Lower leg skin (tissue), 4 donors: Measurements from ENCODE around the gene CLEC16A. TPM values are rescaled to one million over a fixed set of nuclear protein-coding genes. Genes with fewer than 3 reads are reported as not detected.

ENCODE experiments used
- DNase-seq, 2 donors: peaks; one replicate each; pipeline ENCODE4 v3.0.0-alpha.2; 2019; ENCODE audit warnings: low spot score in 2 of 2
- H3K4me3 ChIP-seq: fragments of 200-600 bp; sonication (generic); 2 replicates; pipeline ENCODE4 v1.5.1; 2017; ENCODE audit warnings: mild to moderate bottlenecking, low read depth; ENCODE audit not compliant: poor library complexity, severe bottlenecking
- POLR2A ChIP-seq, 2 donors: fragments of 450-650 bp; IDR thresholded peaks; one replicate each; pipeline ENCODE4 v1.6.1; 2016 to 2017; ENCODE audit warnings: antibody characterized with exemption in 2 of 2, mild to moderate bottlenecking in 1 of 2, moderate library complexity in 1 of 2
- WGBS, 2 donors: methylation state at CpG; one replicate each; pipeline ENCODE4 v1.1.5; 2018; 5-methylcytosine and 5-hydroxymethylcytosine counted together
- intact Hi-C: fragments of 100-400 bp; cut with DNase I; formaldehyde crosslinking; loops from one replicate; pipeline ENCODE4 v1.15.0; 2023; ENCODE audit warnings: low total_unique reads
- total RNA-seq, 4 donors: library from RNA; depleted of rRNA; stranded (reverse); fragments of >200 nt; gene quantifications; one replicate each; pipeline ENCODE4 v1.1.0, GENCODE V29; 2016
- TF ChIP-seq, protein P1 (sequence below), 3 donors: fragments of 450-650 bp; IDR thresholded peaks; one replicate each; pipeline ENCODE4 v1.5.1; 2016; ENCODE audit warnings: antibody characterized with exemption in 3 of 3, mild to moderate bottlenecking in 3 of 3, moderate library complexity in 2 of 3

The CLEC16A gene
- total RNA-seq, 4 donors from 2014 or later: 26.8 to 30.0 (median 29.5) TPM

DNA sequence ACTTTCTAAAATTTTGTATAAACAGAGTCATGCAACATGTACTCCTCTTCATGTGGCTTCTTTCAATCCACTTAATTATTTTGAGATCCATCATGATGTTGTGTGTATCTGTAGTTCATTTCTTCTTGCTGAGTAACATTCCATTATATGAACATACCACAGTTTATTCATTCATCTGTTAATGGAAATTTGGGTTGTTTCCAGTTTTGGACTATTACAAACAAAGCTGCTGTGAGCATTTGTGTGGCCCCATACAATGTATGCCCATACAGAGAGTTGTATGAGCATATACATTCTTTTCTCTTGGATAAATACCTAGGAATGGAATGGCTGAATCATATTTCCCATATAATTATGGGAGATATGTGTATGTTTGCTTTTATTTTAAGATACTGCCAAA lies 85.6 kb downstream of the CLEC16A start:
- no peak for TF ChIP-seq POLR2A (IDR thresholded peaks at IDR 0.05)
- TF ChIP-seq, protein P1, sequence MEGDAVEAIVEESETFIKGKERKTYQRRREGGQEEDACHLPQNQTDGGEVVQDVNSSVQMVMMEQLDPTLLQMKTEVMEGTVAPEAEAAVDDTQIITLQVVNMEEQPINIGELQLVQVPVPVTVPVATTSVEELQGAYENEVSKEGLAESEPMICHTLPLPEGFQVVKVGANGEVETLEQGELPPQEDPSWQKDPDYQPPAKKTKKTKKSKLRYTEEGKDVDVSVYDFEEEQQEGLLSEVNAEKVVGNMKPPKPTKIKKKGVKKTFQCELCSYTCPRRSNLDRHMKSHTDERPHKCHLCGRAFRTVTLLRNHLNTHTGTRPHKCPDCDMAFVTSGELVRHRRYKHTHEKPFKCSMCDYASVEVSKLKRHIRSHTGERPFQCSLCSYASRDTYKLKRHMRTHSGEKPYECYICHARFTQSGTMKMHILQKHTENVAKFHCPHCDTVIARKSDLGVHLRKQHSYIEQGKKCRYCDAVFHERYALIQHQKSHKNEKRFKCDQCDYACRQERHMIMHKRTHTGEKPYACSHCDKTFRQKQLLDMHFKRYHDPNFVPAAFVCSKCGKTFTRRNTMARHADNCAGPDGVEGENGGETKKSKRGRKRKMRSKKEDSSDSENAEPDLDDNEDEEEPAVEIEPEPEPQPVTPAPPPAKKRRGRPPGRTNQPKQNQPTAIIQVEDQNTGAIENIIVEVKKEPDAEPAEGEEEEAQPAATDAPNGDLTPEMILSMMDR (IDR thresholded peaks at IDR 0.05): no peak
- H3K4me3 ChIP-seq: no peak overlapping the region
- intact Hi-C loops: no loop called here
- DNase-seq: no peak

DNA sequence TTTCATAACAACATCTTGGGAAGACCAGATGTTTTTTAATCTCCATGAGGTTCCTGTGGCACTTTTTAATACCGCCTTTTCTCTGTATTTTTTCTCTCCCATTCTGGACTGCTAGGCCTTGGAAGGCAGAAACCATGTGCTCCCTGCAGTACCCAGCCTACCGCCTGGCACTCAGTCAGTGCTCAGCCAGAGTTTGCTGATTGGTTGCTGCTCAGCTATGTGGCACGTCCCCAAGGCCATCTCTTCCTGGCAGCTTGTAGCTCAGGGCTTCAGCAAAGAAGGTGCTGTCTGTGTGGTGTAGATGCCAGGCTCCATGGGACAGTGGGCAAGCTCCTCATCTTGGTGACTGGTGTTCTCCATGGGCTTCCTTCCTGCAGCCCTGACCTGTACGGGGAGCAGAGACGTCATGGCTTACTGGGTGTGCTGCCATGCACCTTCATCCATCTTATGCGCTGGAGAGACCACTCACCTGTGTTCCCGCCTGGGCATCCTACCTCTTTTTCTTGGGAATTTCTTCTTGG lies 86.7 kb downstream of the CLEC16A start:
- DNase-seq: peak in 1 of 2 donors; percentile 79
- TF ChIP-seq, protein P1 (IDR thresholded peaks at IDR 0.05): no peak
- TF ChIP-seq POLR2A (IDR thresholded peaks at IDR 0.05): no peak

DNA sequence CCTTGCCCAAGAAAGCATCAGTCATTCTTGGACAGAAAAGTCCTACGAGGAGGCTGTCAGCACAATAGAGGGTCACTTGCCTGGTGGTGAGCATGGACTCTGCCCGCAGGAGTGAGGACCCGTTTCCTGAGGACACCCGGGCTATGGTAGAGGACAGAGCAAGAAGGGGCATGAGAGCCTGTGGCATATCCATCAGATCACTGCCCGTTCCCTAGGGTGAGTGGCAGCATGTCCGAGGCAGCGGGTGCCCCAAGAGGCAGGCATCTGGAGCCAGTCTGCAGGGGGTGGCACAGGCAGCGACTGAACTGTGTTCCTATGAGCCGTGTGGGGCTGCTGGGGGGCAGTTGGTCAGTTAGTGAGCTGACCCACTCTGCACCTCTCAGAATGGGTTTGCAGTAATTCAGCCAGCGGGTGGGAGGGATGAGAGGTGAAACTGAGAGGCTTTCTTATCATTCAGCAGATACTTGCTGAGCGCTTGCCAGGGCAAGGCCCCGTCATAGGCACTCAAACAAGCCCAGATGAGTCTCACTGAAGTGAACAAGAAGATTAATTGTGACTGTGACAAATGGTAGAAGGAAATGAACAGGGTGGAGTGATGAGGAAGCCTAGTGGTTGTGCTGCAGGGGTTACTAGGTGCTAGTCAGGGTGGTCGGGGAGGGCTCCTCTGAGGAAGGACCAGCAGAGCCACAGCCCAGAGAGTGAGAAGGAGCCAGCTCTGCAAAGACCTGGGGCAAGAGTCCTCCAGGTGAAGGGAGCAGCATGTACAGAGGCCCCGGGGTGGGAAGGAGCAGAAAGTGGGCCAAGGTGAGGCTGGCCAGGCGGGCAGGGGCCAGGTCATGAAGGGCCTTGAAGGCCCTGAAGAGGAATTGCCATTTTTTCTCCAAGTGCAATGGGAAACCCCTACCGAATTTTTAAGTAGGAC lies 87.9 kb downstream of the CLEC16A start:
- peak in 1 of 2 donors; percentile 82 for DNase-seq
- WGBS, 2 donors: 60 to 71% methylated on average over 15 to 16 of the region's 16 CpGs
- TF ChIP-seq POLR2A (IDR thresholded peaks at IDR 0.05): no peak
- no peak overlapping the region for H3K4me3 ChIP-seq
- intact Hi-C loops: no loop called here

More for the DNA sequence above, 86.7 kb downstream of the CLEC16A start:
- intact Hi-C loops: no loop called here
- WGBS, 2 donors: 89 to 93% methylated on average over 7 of the region's 7 CpGs
- H3K4me3 ChIP-seq: no peak overlapping the region

DNA sequence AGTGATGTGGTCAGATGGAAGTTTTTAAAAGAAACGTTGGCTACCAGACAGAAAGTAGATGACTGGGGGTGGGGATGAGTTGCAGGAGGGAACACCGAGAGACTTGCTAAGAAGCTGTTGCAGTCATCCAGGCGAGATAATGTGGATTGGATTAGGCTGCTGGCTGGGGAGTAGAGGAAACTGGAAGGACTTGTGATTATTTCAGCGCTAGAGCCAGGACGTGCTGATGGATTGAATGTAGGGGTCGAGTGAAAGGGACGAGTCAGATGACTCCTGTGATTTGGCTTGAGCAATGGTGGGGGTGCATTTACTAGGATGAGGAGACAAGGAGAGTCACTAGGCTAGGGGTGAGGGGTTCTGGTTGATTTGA lies 88.5 kb downstream of the CLEC16A start:
- peak; percentile 86 to 92 for DNase-seq
- 38 to 55% methylated on average over 7 of the region's 7 CpGs for WGBS, 2 donors
- no peak overlapping the region for H3K4me3 ChIP-seq
- intact Hi-C loops: no loop called here
- no peak for TF ChIP-seq POLR2A (IDR thresholded peaks at IDR 0.05)
- TF ChIP-seq, protein P1 (IDR thresholded peaks at IDR 0.05): no peak

DNA sequence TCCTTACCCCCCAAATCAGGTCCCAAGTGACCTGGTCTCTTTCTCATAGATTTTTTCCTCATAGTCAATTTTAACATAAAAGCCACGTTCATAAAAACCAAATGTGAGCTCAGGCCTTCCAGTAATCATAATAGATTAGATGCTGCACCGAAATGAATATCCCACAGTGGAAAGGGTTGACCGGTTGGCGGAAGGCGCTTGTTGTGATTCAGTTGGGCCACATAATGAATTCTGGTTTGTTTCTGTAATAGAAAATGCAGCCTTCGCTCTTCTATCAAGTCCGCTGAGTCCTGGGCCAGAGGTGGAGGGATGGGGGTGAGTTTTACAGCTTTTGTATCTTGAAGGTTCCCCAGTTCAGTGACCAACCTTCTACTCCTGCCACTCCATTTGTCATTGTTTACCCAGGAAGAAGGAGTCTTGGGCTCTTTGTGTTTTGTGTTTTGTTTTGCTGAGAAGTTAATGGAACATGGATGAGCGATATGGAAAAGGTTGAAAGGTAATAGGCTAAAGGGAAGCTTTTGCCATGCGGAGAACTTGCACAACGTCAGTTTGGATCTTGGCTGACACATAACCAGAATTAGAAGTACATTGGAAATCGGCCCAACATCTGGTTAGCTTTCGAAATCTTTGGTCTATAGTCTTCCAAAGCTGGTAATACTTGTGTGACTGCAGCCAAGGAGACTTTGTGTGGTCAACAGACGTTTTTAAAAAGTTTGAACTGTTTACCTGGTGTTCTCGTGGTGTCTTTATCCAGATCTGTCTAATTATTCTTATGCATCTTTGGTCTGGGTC lies 89.5 kb downstream of the CLEC16A start:
- intact Hi-C loops: no loop called here
- WGBS, 2 donors: 53 to 54% methylated on average over 14 of the region's 14 CpGs
- TF ChIP-seq, protein P1 (IDR thresholded peaks at IDR 0.05): no peak
- TF ChIP-seq POLR2A (IDR thresholded peaks at IDR 0.05): no peak
- DNase-seq: peak; percentile 83 to 89
- H3K4me3 ChIP-seq: no peak overlapping the region

DNA sequence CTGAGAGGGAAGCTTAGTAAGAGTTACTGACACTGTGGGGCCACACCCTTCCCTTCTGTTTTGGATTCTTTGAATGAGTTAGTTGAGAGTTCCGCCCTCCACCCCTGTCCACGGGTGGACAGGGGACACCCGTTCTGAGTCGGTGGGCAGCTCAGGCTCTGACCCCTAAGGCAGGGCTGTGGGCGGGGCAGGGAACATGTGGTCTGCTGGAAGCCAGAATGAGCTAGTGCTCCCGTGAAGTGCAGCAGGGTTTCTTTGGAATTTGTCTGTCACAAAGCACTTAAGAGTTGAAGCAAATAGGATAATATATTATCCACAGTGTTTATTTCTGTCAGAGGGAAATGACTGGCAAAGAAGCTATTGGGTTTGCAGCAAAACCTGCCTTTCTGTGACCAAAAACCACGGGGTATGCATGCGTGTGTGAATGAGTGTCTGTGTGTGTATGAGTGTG lies 90.1 kb downstream of the CLEC16A start:
- DNase-seq: peak in 1 of 2 donors; percentile 88
- WGBS, 2 donors: 35 to 44% methylated on average over 8 of the region's 8 CpGs
- intact Hi-C loops: no loop called here
- H3K4me3 ChIP-seq: no peak overlapping the region
- TF ChIP-seq, protein P1 (IDR thresholded peaks at IDR 0.05): no peak
- TF ChIP-seq POLR2A (IDR thresholded peaks at IDR 0.05): no peak
